Chondrocyte (in vitro differentiated cells): ENCODE measurements around the gene WDR86. TPM values are rescaled to one million over a fixed set of nuclear protein-coding genes. Genes with fewer than 3 reads are reported as not detected.
A peak's percentile ranks its signal among the peaks of the same experiment; 100 is the strongest.

Source experiments
- DNase-seq: peaks from one replicate; pipeline ENCODE4 v3.0.0; 2021; ENCODE audit warnings: mixed read lengths, low spot score
- H3K27ac Mint-ChIP-seq: one replicate; pipeline ENCODE4 v1.8.0; 2021; ENCODE audit warnings: mild to moderate bottlenecking, moderate library complexity, mixed read lengths; ENCODE audit not compliant: unreplicated experiment
- H3K27me3 Mint-ChIP-seq: 2 replicates; pipeline ENCODE4 v1.8.0; 2021; ENCODE audit warnings: low read depth, mixed read lengths
- H3K36me3 Mint-ChIP-seq: 2 replicates; pipeline ENCODE4 v1.8.0; 2021; ENCODE audit warnings: low read depth, mixed read lengths
- H3K4me1 Mint-ChIP-seq: 2 replicates; pipeline ENCODE4 v1.8.0; 2021; ENCODE audit warnings: low read depth, mild to moderate bottlenecking, mixed read lengths
- H3K4me3 Mint-ChIP-seq: one replicate; pipeline ENCODE4 v1.8.0; 2021; ENCODE audit warnings: mild to moderate bottlenecking, moderate library complexity, mixed read lengths; ENCODE audit not compliant: unreplicated experiment
- H3K9me3 Mint-ChIP-seq: 2 replicates; pipeline ENCODE4 v1.8.0; 2021; ENCODE audit warnings: low read depth, mixed read lengths
- total RNA-seq: library from RNA; stranded (reverse); gene quantifications from 3 replicates; pipeline ENCODE4 v1.2.1, GENCODE V29; 2021
- TF ChIP-seq, protein P1 (sequence below): fragments of 200-600 bp; sonication (generic); IDR thresholded peaks from 2 replicates; pipeline ENCODE4 v1.5.0; 2021; ENCODE audit warnings: antibody characterized with exemption, mild to moderate bottlenecking, moderate library complexity

Gene WDR86
- total RNA-seq, 1 donor from 2014 or later = not detected

DNA sequence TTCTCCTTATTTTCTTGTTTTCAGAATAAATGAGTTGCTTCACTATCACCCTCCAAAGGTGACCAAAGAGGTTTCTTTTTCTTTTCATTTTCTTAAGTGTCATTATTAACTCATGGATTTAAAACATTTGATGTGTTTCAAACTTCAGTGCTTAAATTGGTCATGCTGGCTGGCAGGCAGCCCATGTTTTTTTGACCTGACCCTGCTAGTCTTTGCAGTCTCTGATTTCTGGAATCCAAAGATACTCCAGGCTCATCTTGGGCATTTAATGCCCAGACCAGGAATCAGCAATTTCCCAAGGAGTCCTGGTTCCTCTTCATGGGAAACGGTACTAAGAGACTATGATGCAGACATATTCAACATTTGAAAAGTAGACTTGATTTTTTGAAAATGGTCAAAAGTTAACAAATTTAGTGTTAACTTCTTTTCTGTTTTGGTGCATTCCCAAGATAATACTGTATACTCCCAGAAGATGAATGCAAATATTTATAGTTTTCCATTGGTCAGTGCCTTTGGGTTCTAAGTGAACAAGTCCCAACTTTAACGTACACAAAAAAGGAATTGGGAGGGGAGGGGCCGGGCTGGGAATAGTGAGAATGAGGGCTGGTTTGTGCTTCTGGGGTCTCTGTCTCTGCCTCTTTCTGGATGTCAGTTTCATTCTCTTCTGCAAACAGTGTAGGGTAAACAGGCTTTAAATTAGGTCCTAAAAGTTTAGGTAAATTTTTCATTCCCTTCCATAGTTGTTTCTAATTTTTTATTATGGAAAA is 48.5 kb downstream of the WDR86 start:
- no peaks in the 10 kb centered on the region for H3K27me3 Mint-ChIP-seq
- peak overlapping the region; percentile 54 for H3K27ac Mint-ChIP-seq
- peaks cover 41% of the 10 kb centered on the region for H3K36me3 Mint-ChIP-seq
- H3K4me3 Mint-ChIP-seq = no peak overlapping the region
- H3K4me1 Mint-ChIP-seq = peaks cover 27% of the 10 kb centered on the region
- TF ChIP-seq, protein P1, sequence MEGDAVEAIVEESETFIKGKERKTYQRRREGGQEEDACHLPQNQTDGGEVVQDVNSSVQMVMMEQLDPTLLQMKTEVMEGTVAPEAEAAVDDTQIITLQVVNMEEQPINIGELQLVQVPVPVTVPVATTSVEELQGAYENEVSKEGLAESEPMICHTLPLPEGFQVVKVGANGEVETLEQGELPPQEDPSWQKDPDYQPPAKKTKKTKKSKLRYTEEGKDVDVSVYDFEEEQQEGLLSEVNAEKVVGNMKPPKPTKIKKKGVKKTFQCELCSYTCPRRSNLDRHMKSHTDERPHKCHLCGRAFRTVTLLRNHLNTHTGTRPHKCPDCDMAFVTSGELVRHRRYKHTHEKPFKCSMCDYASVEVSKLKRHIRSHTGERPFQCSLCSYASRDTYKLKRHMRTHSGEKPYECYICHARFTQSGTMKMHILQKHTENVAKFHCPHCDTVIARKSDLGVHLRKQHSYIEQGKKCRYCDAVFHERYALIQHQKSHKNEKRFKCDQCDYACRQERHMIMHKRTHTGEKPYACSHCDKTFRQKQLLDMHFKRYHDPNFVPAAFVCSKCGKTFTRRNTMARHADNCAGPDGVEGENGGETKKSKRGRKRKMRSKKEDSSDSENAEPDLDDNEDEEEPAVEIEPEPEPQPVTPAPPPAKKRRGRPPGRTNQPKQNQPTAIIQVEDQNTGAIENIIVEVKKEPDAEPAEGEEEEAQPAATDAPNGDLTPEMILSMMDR = no peak
- no peaks in the 10 kb centered on the region for H3K9me3 Mint-ChIP-seq
- DNase-seq = no peak

DNA sequence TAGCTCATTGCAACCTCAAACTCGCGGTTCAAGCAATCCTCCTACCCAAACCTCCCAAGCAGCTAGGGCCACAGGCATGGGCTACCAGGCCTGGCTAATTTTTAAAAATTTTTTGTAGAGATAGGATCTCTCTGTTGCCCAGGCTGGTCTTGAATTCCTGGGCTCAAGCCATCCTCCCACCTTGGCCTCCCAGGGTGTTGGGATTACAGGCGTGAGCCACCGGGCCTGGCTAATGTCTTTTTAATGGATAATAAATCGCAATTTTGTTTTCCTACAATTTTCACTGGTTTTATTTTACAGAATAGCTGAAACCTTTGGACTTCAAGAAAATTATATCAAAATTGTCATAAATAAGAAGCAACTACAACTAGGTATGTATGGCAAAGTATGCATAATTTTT is 57.3 kb downstream of the WDR86 start:
- TF ChIP-seq, protein P1 = no peak
- no peak for DNase-seq
- Mint-ChIP-seq H3K27me3 (no peaks in the 10 kb centered on the region), H3K36me3 (peaks cover 29% of the 10 kb centered on the region), H3K4me3 (no peak overlapping the region), H3K9me3 (no peaks in the 10 kb centered on the region), H3K27ac (no peak overlapping the region), H3K4me1 (peaks cover 8% of the 10 kb centered on the region)

DNA sequence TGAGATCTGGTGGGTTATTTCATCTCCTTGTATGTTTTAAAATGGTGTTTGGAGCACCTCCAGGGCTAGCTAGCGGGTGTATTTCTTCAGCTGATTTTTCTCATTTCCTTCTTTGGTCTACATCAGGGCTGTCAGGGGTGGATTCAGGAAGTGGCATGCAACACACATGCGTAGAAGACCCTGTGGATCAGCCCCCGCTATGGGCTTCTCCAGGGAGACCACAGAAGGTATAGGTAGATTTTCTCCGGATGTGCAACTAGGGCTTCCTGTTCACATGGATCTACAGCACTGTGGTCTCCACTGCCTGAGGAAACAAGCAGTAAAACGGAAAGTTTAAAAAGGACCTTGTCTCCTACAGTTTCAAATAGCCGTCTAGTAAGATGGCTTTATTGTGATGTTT is 57.9 kb downstream of the WDR86 start:
- no peaks in the 10 kb centered on the region for H3K27me3 Mint-ChIP-seq
- no peak for DNase-seq
- no peak overlapping the region for H3K4me3 Mint-ChIP-seq
- no peaks in the 10 kb centered on the region for H3K9me3 Mint-ChIP-seq
- peaks cover 8% of the 10 kb centered on the region for H3K4me1 Mint-ChIP-seq
- H3K36me3 Mint-ChIP-seq = peaks cover 27% of the 10 kb centered on the region
- TF ChIP-seq, protein P1 = no peak
- H3K27ac Mint-ChIP-seq = no peak overlapping the region

DNA sequence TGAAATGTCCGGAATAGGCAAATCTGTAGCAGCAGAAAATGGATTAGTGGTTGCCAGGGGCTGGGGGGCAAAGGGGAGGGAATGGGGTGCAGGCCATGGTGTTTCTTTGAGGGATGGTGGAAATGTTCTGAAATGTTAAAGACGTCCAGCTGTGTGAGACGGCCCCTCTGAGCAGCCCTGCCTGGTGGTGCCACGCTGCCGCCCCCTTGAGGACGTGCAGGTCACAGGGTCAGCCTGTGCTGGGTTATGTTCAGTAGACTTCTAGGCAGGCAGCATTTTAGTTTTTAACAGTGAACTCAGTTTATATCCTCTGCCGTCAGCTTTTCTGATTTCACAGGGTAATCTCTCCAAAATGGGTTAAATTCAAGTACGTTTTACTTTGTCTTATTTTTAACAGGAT is 58.8 kb downstream of the WDR86 start:
- H3K36me3 Mint-ChIP-seq = peaks cover 24% of the 10 kb centered on the region
- TF ChIP-seq, protein P1 = no peak

DNA sequence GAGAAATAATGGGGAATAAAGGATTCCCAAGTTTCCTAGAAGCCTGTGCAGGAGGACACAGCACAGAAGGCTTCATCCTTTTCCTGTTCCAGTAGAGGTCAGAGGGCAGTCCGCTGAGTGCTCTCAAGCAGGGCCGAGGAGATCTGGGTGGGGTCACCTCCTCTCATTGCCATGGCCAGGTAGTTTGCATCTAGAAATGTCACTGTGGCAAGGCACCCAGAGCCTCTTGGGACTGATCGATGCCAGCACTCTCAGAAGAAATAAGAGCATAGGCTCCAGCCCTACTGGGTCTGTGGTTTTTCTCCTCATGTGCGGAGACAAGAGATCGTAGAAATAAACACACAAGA is 60.4 kb downstream of the WDR86 start:
- H3K4me1 Mint-ChIP-seq = peaks cover 8% of the 10 kb centered on the region
- H3K9me3 Mint-ChIP-seq = no peaks in the 10 kb centered on the region
- H3K36me3 Mint-ChIP-seq = peaks cover 20% of the 10 kb centered on the region
- TF ChIP-seq, protein P1 = no peak
- no peak overlapping the region for H3K27ac Mint-ChIP-seq
- no peak for DNase-seq
- no peaks in the 10 kb centered on the region for H3K27me3 Mint-ChIP-seq
- no peak overlapping the region for H3K4me3 Mint-ChIP-seq

More for the DNA sequence above, 58.8 kb downstream of the WDR86 start:
- no peak for DNase-seq
- no peaks in the 10 kb centered on the region for H3K9me3 Mint-ChIP-seq
- H3K27ac Mint-ChIP-seq = no peak overlapping the region
- peaks cover 8% of the 10 kb centered on the region for H3K4me1 Mint-ChIP-seq
- no peaks in the 10 kb centered on the region for H3K27me3 Mint-ChIP-seq
- no peak overlapping the region for H3K4me3 Mint-ChIP-seq
